Measurements from ENCODE around the gene FKBP15.
"Not testable (repeated sequence)": the region's sequence is repeated elsewhere in the genome, so short reads cannot be mapped to it uniquely, and the experiment has no call there.

Gene FKBP15

DNA sequence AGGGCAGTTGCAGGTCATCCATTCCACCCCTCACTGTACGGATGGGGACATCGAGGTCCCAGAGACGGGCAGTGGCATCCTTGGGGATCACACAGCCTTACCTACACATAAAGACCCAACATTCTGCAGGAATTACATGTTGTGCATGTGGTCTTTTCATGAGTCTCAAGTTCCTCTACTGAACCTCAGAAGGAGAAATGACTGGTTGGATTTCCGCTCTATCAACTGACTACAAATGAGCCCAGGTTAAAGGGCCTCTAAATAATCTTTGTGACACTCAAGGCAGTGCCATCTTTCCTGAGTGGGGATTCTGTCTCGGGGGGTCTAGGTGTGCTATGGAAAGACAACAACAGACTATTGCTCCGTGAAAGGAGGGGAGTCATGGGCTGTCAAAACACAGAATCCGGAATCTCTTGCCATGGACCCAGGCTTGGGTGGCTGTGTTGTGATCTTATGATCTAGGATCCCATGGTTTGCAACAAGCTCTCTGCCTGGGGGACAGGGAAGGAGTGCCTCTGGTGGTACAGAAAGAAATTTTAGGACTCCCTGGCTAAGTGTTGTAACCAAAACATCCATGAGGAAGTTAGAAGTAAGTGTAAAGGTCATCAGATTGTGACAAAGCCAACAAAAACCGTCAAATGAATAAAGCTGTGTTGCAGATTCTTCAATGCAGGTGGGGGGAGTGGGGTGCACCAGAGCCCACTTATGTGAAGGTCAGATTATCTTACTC, 72.1 kb downstream of the FKBP15 start:
- DNase-seq, result no peak

DNA sequence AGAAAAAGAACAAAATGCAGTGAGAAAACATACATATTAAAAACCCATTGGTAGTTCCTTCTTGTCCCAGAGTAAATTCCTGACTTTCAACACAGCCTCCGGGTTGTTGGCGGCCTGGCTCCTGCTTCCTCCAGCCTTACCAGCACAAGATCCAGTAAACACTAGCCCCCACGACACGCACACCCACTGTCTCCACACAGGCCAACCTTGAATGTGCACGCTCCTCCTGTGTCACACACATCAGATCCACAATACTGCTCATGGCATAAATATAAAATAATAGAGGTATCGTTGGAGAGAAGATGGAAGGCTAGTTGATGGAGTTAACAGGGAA, 72.7 kb downstream of the FKBP15 start:
- DNase-seq, result no peak

DNA sequence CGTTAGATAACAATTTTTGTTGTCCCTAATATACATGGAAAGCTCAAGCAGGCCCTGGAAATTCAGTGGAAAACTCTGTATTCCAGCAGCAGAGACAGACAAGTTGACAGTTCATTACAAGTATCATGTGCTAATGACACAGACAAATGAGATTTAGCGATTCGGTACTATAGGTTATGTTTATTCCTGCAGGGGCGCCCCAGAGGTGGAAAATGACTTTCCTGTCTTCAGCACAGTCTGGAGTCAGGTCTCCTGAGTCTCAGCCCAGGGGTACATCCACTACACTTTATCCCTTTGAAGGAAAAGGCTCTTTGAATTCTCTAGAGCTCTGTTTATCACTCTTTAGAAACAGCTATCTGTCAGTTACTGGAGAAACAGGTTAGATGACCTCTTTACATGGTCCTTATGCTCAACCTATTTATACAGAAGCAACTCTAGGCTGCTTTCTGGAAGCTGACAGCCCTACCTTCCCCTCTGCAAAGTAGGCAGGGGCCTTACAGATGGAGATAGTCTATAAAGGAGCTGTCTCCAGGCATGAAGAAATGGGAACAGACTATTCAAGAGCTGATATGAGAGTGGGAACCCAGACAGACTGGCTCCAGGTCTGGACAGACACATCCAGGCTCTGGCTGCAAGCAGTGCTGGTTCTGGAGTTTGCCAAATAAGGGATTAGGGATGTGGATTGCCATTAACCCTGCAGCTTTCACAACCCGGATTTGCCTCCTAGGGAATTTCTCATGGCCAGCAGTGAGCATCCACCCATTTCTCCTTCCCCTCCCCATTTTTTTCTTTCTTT, 77.4 kb downstream of the FKBP15 start:
- no peak for DNase-seq

DNA sequence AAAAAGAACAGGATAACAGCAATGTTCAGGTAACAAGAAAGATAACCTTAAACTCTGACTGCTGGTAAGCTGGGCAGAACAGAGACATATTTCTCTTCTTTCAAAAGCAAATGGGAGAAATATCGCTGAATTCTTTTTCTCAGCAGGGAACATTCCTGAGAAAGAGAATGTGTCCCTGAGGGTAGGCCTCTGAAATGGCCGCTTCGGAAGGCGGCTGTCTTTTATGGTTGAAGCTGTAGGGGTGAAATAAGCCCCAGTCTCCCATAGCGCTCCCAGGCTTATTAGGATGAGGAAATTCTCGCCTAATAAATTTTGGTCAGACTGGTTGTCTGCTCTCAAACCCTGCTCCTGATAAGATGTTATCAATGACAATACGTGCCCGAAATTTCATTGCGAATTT, 80.2 kb downstream of the FKBP15 start:
- not testable (repeated sequence) for DNase-seq

DNA sequence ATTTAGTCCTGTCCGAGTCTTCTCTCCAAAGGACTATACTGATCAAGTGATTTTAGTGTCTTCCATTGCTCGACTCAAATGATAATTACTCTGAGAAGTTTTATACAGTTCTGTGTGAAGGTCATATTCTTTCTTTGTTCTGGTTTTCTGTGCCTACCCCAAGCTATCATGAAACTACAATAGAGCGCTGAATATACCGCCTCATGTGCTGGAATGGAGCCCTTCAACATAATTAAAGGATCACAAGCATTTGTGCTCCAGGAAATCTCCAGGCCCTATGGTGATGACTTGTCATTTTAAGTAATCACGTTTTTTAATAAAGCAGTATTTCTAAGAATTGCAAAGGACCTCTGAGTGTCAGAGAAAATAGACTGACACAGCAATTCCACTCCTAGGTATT, 81.1 kb downstream of the FKBP15 start:
- DNase-seq, result no peak

DNA sequence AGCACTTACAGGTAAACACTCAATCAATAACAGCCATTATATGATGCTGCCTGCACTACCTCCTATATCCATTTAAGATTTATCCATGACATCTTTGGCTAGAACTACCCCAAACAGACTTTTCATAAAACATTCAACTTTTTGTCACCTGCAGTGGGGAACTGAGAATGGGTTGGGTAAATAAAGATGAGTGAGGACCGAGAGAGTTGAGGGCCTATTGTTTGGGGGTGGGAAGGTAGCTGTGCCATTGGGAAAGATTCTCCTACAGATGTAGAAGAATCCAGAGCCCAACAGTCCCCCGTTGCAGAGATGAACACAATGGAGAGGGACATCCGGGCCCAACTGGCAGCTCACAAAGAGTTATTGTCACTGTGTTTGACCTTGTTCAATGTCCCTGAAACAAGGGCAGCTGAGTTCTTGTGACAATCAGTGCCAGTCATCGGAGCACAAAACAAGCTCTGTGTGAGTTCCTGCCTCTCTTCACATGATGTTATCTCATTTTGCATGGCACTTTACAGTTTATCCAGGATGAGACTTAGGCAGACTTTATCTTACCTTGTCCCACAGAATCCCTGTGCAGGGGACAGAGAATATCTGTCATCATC, 81.8 kb downstream of the FKBP15 start:
- no peak for DNase-seq

DNA sequence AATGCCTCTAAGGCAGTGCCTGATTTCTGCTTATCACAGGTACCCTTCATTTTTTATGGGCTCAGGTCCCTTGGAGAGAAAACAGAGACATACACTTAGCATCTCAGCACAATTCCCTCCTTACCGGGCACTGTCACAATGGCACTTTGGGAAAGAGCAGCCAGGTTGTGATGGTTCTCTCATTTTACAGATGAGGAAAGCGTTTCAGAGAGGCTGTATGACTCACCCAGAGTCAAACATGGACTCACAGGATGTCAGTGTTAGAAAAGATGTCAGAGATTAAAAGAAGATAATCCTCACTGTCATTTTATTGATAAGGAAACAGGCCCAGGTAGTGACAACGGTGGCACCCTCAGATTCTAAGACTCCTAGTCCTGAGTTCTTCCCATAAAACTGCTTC, 82.3 kb downstream of the FKBP15 start:
- no peak for DNase-seq

DNA sequence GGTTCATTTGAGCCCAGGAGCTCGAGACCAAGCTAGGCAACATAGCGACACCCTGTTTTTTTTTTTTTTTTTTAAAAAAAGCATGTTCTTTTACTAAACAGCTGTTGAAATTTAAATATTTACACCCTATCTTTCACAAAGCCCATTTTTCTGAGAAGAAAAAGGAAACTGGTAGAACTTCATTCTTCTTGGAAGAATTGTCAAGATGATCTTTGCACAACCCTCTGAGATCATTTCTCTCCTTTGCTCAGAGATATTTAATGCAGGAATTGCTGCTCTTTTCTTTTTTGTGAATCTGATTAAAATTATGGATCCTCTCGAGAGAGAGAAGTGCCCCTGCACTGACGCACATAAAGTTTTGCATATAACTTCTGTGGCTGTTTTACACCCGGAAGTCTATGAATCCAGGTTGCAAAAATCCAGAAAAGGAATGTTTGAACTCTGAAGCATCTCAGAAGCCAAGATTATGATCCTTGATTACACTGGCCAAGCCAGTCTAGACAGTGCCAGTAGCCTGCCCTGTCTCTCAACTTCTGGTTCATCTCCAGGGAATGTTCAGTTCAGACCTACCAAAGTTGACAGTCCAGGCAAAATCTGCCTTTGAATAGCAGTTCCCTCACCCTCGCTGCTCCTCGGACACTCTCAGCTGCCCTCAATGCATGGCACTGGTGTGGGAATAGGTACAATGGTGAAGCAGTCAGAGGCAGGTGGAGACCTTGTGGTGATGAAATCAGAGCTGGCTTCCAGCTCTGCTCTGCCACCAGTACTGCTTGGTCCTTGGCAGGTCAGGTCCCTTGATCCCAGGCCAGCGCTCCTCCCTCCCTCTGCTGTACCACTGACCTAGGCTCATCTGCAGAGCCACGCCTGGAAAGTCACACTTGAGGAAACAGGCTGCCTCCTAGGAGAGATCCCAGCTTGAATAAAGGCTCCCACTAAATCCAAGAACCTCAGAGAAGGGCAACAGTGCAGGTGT, 83.6 kb downstream of the FKBP15 start:
- DNase-seq, result no peak

DNA sequence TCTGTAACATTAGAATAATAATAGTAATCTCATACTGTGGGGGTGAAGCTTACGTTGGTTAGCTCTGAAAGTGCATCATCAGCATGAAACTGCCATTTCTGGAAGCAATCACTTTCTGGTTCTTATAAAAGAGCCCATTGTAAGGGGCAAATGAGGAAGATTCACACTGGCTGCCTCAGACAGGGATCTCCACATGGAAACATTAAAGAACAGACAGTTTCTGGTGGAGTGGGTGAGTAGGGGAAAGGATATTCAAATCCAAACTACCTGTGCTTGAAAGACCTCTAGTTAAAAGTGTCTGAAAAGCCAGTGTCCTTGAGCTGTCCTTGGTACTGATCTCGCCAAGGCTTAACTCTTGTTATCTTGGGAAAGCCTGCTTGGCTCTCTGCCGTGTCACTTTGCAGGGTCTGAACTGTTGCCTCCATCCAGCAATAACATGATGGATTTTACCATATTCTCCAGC, 89.4 kb downstream of the FKBP15 start:
- no peak for DNase-seq

DNA sequence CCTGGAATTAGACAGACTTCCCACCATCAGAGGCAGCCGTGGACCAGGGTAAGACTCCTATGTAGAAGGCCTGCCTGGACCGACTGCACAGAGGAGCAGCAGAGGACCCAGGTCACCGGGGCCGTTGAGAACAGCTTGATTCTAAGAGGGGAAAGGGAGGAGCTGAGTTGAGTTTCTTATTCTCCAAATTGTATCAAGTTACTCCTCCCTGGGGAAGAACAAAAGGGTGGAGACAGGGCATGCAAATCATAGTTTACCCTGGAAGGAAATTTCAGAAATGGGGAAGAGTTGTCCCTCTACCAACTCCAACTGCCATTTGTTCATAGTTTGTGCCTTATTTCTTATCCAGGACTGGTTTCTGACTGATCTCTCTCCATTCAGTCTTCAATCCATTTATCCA, 91.2 kb downstream of the FKBP15 start:
- DNase-seq, result no peak

DNA sequence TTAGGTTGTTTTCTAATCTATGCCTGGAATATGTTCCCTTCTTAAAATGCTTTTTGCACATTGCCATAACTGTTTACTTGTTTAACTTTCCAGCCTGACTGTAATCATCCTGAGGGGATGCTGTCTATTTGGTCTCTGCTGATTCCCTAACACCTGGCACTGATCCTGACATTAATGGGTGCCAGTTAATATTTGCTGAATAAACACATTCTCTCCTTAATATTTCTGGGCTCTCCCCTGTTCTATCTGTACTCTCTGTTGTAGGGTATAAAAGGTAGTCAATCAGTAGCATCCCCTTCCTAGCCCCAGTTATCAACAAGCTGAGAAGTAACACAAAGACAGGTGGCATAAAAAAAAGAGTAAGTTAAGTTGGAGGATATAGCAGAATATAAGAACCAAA, 91.6 kb downstream of the FKBP15 start:
- DNase-seq, result no peak

DNA sequence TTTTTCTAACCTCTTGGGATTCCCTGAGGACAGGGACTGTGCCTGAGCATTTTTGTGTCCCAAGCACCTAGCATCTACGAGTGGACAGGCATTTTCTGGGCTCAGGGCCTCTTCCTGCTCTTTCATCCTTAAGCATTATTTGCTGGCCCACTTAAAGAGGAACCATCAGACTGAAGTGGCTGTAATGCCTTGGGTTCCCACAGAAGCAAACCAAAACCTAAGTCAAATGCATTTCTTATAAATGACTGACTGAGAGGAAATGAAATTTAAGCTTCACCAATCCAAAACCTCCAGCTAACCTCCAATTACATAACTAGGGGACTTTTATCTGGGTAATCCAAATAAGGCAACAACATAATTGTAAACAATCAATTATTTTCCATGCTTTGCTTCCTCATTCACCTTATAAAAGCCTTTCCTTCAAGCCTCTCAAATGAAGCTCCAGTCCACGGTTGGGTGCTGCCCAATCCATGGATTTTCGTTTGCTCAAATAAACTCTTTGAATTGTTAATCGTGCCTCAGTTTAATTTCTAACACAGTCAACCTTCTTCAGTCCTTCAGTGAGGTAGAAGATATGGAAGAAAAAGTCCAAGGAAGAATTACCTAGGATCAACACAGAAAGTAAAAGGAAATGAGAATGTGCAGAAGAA, 95.6 kb downstream of the FKBP15 start:
- DNase-seq, result no peak

DNA sequence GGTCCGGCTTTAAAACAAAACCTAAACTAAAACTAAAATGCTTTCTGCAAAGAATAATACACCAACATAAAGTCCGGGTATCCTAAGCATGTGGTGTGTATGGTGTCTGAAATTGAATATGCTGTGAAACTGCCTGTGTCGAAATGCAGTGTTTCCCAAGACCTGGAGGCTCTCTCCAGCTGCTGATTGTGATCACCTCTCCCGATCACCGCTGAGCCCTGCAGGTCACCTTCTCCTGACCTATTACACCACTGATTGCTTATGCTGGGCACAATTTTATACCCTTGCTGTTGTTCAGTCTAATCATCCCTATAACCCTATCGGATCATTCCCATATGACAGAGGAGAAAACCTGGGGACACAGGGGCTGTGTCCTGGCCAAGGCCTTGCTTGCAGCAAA, 102.2 kb downstream of the FKBP15 start:
- DNase-seq, result not testable (repeated sequence)

All from activated CD4-positive, alpha-beta T cell treated with anti-CD3 and anti-CD28 coated beads, Interleukin-2, amount 50 U/mL, for 48 hours (primary cell).